ENCODE measurements around the gene TSPAN15. TPM values are rescaled to one million over a fixed set of nuclear protein-coding genes. Genes with fewer than 3 reads are reported as not detected.

TSPAN15 gene
- total and polyA plus RNA-seq, 2 donors (not counting 1 experiment from before 2014, with no cell fraction given): 0.56 to 2.6 TPM

- Histone ChIP-seq H3K36me3 (ENCODE audit: control insufficient read depth, insufficient read depth, low read length) (no peaks in the 10 kb centered on the region), H3K4me1 (ENCODE audit: control insufficient read depth, extremely low read depth, insufficient read depth, low read length) (no peaks in the 10 kb centered on the region), H4K20me1 (ENCODE audit: control insufficient read depth, extremely low read depth, insufficient read depth, low read length) (no peaks in the 10 kb centered on the region), H3K4me2 (ENCODE audit: extremely low read depth, insufficient read depth, low read length) (no peak overlapping the region), H3K79me2 (ENCODE audit: control insufficient read depth, insufficient read depth, low read length) (no peaks in the 10 kb centered on the region), H3K27me3 (ENCODE audit: control insufficient read depth, insufficient read depth, low read length) (no peaks in the 10 kb centered on the region), H3K27ac (ENCODE audit: insufficient read depth, low read length) (no peak overlapping the region), H2AFZ (ENCODE audit: low read length) (no peak overlapping the region), H3K9ac (ENCODE audit: insufficient read depth, low read length) (no peak overlapping the region), H3K9me3 (ENCODE audit: control insufficient read depth, insufficient read depth, low read depth, low read length) (no peaks in the 10 kb centered on the region), H3K4me3 (replicated peaks in 1 of 4; ENCODE audit: control extremely low read depth in 1 of 4, insufficient read depth in 1 of 4, low read depth in 3 of 4, low read length in 4 of 4) (no peak overlapping the region)
- TF ChIP-seq, protein P1, sequence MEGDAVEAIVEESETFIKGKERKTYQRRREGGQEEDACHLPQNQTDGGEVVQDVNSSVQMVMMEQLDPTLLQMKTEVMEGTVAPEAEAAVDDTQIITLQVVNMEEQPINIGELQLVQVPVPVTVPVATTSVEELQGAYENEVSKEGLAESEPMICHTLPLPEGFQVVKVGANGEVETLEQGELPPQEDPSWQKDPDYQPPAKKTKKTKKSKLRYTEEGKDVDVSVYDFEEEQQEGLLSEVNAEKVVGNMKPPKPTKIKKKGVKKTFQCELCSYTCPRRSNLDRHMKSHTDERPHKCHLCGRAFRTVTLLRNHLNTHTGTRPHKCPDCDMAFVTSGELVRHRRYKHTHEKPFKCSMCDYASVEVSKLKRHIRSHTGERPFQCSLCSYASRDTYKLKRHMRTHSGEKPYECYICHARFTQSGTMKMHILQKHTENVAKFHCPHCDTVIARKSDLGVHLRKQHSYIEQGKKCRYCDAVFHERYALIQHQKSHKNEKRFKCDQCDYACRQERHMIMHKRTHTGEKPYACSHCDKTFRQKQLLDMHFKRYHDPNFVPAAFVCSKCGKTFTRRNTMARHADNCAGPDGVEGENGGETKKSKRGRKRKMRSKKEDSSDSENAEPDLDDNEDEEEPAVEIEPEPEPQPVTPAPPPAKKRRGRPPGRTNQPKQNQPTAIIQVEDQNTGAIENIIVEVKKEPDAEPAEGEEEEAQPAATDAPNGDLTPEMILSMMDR (conservative IDR thresholded peaks at IDR 0.05 in 1 of 2, IDR thresholded peaks at IDR 0.05 in 1 of 2; ENCODE audit: low read depth in 1 of 2, low read length in 2 of 2): no peak
- TF ChIP-seq EZH2 (IDR thresholded peaks at IDR 0.05; ENCODE audit: low read length, missing control alignments): no peak
- DNase-seq (ENCODE audit: low read depth in 2 of 2): no peak
These were observed 103.3 kb downstream of the TSPAN15 start for GRCh38 chr10:69554611-69555010.

Other genes with a start within 250 kb of the TSPAN15 start
- gene HKDC1, start 231.1 kb upstream of the TSPAN15 start, total RNA-seq: 1.8 and 2.1 TPM in 2 replicates
- gene HKDC1, start 231.1 kb upstream of the TSPAN15 start, polyA plus RNA-seq: 0.09 and 0.12 TPM in 2 replicates
- gene HK1, start 173.0 kb upstream of the TSPAN15 start, total RNA-seq: 106 and 172 TPM in 2 replicates
- gene HK1, start 173.0 kb upstream of the TSPAN15 start, polyA plus RNA-seq: 60.6 and 86.2 TPM in 2 replicates
- 0.17 and 0.26 TPM in 2 replicates for gene TACR2, start 34.5 kb upstream of the TSPAN15 start, total RNA-seq
- gene TACR2, start 34.5 kb upstream of the TSPAN15 start, polyA plus RNA-seq: 0.10 and 0.15 TPM in 2 replicates
- gene NEUROG3, start 122.0 kb downstream of the TSPAN15 start, total RNA-seq: not detected in 2 replicates
- gene NEUROG3, start 122.0 kb downstream of the TSPAN15 start, polyA plus RNA-seq: not detected in 2 replicates
- gene FAM241B, start 178.8 kb downstream of the TSPAN15 start, total RNA-seq: 0.26 and 0.99 TPM in 2 replicates
- gene FAM241B, start 178.8 kb downstream of the TSPAN15 start, polyA plus RNA-seq: 0.55 and 0.61 TPM in 2 replicates